OCI-LY3 (cell line): Measurements from ENCODE around the gene HS6ST1.
"Not testable (repeated sequence)": the region's sequence is repeated elsewhere in the genome, so short reads cannot be mapped to it uniquely, and the experiment has no call there.

Source experiments
- H2AFZ ChIP-seq: fragments of 200-600, 300-600 bp; shearing (Covaris generic); 2 replicates; pipeline ENCODE4 v1.6.0; 2014; ENCODE audit warnings: antibody characterized with exemption, low read depth, low read length
- H3K27ac ChIP-seq: fragments of 200-600, 300-600 bp; sonication (generic); 2 replicates; pipeline ENCODE4 v1.5.1; 2014; ENCODE audit warnings: mild to moderate bottlenecking, low read length, moderate library complexity, mixed read lengths
- H3K27me3 ChIP-seq: fragments of 200-600, 300-600 bp; sonication (generic); 2 replicates; pipeline ENCODE4 v1.6.1; 2014; ENCODE audit warnings: low read depth, low read length, mixed read lengths
- H3K36me3 ChIP-seq: fragments of 200-600, 300-600 bp; sonication (generic); replicated peaks from 2 replicates; pipeline ENCODE3; 2014; ENCODE audit warnings: low read depth, low read length, mixed read lengths
- H3K4me1 ChIP-seq: fragments of 300-600, 200-600 bp; sonication (generic); 2 replicates; pipeline ENCODE4 v1.6.1; 2014; ENCODE audit warnings: low read length, mixed read lengths
- H3K4me2 ChIP-seq: fragments of 200-600, 300-600 bp; sonication (generic); 2 replicates; pipeline ENCODE4 v1.6.1; 2014; ENCODE audit warnings: low read length, mixed read lengths
- H3K4me3 ChIP-seq: fragments of 300-600, 200-600 bp; sonication (generic); 2 replicates; pipeline ENCODE4 v1.5.1; 2014; ENCODE audit warnings: antibody characterized with exemption, mild to moderate bottlenecking, low read length, moderate library complexity
- H3K79me2 ChIP-seq: fragments of 300-600, 200-600 bp; shearing (Covaris generic); 2 replicates; pipeline ENCODE4 v1.6.1; 2014; ENCODE audit warnings: mild to moderate bottlenecking, low read length, mixed read lengths
- H3K9ac ChIP-seq: fragments of 300-600, 200-600 bp; shearing (Covaris generic); 2 replicates; pipeline ENCODE4 v1.6.0; 2014; ENCODE audit warnings: mild to moderate bottlenecking, low read length, moderate library complexity
- H3K9me3 ChIP-seq: fragments of 200-600, 300-600 bp; shearing (Covaris generic); 2 replicates; pipeline ENCODE4 v1.6.1; 2014; ENCODE audit warnings: low read length, mixed read lengths; ENCODE audit not compliant: insufficient read depth
- H4K20me1 ChIP-seq: fragments of 200-600, 300-600 bp; sonication (generic); 2 replicates; pipeline ENCODE4 v1.6.1; 2016; ENCODE audit warnings: low read length, mixed read lengths; ENCODE audit not compliant: insufficient read depth
- CTCF ChIP-seq: fragments of 200-600, 300-600 bp; sonication (generic); IDR thresholded peaks from 2 replicates; pipeline ENCODE4 v1.5.1; 2014; ENCODE audit warnings: antibody characterized with exemption, low read length, low read depth
- EZH2phosphoT487 ChIP-seq: fragments of 200-600 bp; shearing (Covaris generic); IDR thresholded peaks from 2 replicates; pipeline ENCODE4 v1.6.1; 2018; ENCODE audit warnings: antibody characterized with exemption, mixed run types, low read depth

HS6ST1 gene

DNA sequence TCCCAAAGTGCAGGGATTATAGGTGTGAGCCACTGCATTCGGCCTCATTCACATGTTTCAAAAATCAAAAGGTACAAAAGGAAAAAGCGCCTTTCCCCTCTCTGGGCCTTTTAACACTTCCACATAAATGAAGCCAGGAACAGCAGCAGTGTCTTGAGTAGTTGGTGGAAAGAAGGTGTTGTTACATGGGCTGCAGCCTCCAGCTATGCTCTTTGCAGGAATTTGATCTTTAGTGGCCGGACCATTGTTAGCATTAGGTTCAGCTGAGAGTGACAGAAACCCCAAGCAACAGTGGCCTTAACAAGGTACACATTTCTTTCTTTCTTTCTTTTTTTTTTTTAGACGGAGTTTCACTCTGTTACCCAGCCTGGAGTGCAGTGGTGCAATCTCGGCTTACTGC, 59.1 kb downstream of the HS6ST1 start:
- Histone ChIP-seq H3K4me1 (no peaks in the 10 kb centered on the region), H3K9me3 (no peaks in the 10 kb centered on the region), H4K20me1 (no peaks in the 10 kb centered on the region), H3K4me3 (no peak overlapping the region), H3K27me3 (0 out of 2 replicates have a peak, but pooled peaks cover 9% of the 10 kb centered on the region), H2AFZ (no peak overlapping the region), H3K27ac (no peak overlapping the region), H3K36me3 (no peaks in the 10 kb centered on the region), H3K9ac (no peak overlapping the region), H3K4me2 (no peak overlapping the region), H3K79me2 (no peaks in the 10 kb centered on the region)
- no peak for TF ChIP-seq EZH2phosphoT487

DNA sequence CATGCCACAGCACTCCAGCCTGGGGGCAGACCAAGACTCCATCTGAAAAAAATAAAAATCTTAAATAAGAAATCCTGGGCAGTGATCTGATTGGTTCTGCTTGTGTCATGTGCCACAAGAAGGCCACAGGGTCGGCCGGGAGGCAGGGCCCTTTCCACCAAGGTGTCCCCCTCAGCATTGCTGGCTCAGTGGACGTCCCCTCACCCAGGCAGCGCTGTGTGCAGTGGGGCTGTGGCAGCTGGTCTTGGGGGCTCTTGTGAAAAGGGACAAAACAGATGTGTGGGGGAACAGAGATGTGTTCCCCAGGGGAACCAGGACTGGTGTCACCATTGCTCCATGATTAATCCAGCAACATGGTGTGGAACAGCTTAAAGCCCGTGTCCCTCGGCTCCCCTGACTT, 60.5 kb downstream of the HS6ST1 start:
- Histone ChIP-seq H3K9ac (no peak overlapping the region), H3K4me2 (no peak overlapping the region), H3K36me3 (no peaks in the 10 kb centered on the region), H3K9me3 (no peaks in the 10 kb centered on the region), H3K27ac (no peak overlapping the region), H3K79me2 (no peaks in the 10 kb centered on the region), H2AFZ (no peak overlapping the region), H3K4me1 (no peaks in the 10 kb centered on the region), H4K20me1 (no peaks in the 10 kb centered on the region), H3K4me3 (no peak overlapping the region), H3K27me3 (0 out of 2 replicates have a peak, but pooled peaks cover 9% of the 10 kb centered on the region)
- no peak for TF ChIP-seq EZH2phosphoT487
- TF ChIP-seq CTCF = no peak

- H3K79me2 ChIP-seq = no peaks in the 10 kb centered on the region
- no peaks in the 10 kb centered on the region for H3K36me3 ChIP-seq
- no peaks in the 10 kb centered on the region for H3K4me1 ChIP-seq
- H3K9me3 ChIP-seq = no peaks in the 10 kb centered on the region
- no peak overlapping the region for H3K9ac ChIP-seq
- H2AFZ ChIP-seq = no peak overlapping the region
- 0 out of 2 replicates have a peak, but pooled peaks cover 9% of the 10 kb centered on the region for H3K27me3 ChIP-seq
- H3K4me3 ChIP-seq = no peak overlapping the region
- no peaks in the 10 kb centered on the region for H4K20me1 ChIP-seq
- H3K27ac ChIP-seq = no peak overlapping the region
- TF ChIP-seq CTCF = no peak
- no peak for TF ChIP-seq EZH2phosphoT487
- H3K4me2 ChIP-seq = no peak overlapping the region
Measured at GRCh38 chr2:128252501-128252900, 66.2 kb downstream of the HS6ST1 start.

GRCh38 chr2:128252086-128252485, 66.6 kb downstream of the HS6ST1 start:
- not testable (repeated sequence) for H2AFZ ChIP-seq, H3K9ac ChIP-seq, H3K79me2 ChIP-seq, H3K4me1 ChIP-seq, H4K20me1 ChIP-seq, H3K27ac ChIP-seq, H3K27me3 ChIP-seq, H3K4me3 ChIP-seq, H3K9me3 ChIP-seq, H3K4me2 ChIP-seq, H3K36me3 ChIP-seq

DNA sequence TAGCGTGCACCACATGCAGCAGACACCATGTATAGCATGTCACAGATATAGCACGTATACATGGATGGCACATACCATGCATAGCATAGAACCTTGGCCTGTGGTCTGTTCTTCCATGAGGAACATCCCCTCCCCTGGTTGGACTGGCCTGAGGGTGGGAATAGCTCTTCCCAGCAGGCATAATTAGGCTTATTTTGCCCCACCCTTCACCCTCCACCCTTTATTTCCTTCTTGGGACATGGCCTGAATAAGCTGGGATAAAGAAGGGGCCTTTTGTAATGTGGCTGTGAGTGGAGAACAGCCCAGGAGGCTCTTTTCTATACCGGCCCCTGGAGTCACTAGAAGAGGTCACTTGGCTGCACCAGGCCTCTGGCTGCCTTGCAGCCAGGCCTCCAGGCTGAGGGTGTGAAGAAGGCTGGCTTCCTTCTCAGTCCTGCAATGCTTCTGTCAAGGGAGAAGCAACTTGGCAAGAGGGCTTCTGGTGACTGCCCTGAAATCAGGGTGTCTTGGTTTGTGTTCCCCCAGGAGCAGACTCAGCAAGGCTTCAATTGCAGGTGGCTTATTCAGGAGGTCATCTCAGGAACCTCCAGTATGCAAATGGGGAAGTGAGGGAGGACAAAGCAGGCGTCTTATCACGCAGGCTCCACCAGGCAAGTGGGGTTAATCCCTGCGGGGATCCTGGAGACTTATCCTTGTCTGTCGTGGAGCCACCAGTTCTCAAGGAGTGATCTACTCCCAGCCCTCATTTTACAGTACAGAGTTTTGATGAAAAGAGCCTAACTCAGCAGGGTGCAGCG, 68.2 kb downstream of the HS6ST1 start:
- Histone ChIP-seq H3K36me3 (no peaks in the 10 kb centered on the region), H4K20me1 (no peaks in the 10 kb centered on the region), H3K4me1 (no peaks in the 10 kb centered on the region), H3K9ac (no peak overlapping the region), H3K4me3 (no peak overlapping the region), H3K4me2 (no peak overlapping the region), H3K27me3 (0 out of 2 replicates have a peak, but pooled peaks cover under 1% of the 10 kb centered on the region), H3K27ac (no peak overlapping the region), H3K9me3 (no peaks in the 10 kb centered on the region), H2AFZ (no peak overlapping the region), H3K79me2 (no peaks in the 10 kb centered on the region)
- TF ChIP-seq CTCF (no peak), EZH2phosphoT487 (no peak)
